T-helper 1 cell treated with Interleukin-12 subunit alpha and Interleukin-12 subunit beta and Interleukin-4 antibody, amounts not matched to agents 30 ng/mL and 1 ng/mL, for 36 hours (primary cell): Measurements from ENCODE around the gene EML4. TPM values are rescaled to one million over a fixed set of nuclear protein-coding genes. Genes with fewer than 3 reads are reported as not detected.

Experiments
- intact Hi-C: fragments of 100-400 bp; cut with micrococcal nuclease; formaldehyde crosslinking; loops from one replicate; pipeline ENCODE4 v1.15.1; 2024
- total RNA-seq: library from RNA; stranded (reverse); gene quantifications from 2 replicates; pipeline ENCODE4 v1.2.3, GENCODE V29; 2022

The EML4 gene
- total RNA-seq, 1 donor from 2014 or later = 108 TPM

GRCh38 chr2:42137125-42137841, 31.9 kb upstream of the EML4 start:
- intact Hi-C loops = no loop called here

DNA sequence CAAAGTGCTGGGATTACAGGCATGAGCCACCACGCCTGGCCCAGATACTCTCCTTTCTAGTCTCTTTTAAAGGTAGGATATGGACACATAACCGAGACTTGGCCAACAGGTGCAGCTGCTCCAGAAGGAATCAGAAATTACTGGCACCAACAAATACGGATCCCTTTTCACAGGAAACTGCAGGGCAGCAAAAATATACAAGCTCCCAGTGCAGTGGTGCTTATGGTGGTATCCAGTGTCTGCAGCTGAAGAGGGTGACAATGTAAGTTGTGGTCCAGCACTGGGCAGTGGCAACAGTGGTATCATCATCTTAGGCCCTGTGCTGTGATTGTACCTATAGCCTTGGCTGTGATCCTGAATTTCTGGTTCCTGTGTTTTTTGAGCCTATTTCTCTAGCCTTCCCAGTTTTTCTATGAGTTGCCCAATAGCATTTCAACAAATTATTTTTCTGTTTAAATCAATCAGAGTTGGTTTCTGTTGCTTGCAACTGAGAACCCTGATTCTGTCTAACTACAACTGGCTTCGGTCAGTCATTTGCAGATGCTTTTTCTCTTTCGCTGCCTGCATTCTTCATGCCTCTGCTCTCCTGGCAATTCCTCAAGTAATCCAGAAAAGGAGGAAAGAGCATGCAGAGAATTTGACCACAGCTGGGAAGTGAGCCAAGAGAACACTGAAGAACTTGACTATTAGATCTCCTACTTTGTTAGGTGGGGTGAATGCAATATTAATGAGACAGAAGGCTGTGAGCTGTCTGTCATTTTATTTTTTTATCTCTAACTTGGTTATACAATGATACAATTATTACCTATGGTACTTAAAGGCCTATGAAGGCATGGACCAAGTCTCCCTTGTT, 30.8 kb upstream of the EML4 start:
- intact Hi-C loops = no loop called here

DNA sequence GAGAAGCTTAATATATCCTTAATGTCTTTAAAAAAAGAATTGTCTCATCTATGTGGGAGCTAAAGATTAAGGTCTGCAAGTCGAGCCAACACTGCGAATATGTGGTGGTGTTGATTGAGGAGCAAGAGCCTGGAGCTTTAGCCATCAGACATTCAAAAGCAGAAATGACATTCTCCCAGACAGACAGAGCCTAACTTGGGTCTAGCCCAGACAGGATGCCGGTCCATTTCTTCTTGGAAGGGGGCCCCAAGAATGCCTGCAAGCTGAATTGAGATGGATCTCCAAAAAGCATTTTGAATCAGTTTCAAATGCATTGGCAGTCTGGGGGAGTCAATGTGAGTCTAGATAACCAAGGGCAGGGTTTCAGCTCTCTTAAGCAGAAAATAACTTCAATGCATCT, 30.1 kb upstream of the EML4 start:
- intact Hi-C loops = no loop called here

DNA sequence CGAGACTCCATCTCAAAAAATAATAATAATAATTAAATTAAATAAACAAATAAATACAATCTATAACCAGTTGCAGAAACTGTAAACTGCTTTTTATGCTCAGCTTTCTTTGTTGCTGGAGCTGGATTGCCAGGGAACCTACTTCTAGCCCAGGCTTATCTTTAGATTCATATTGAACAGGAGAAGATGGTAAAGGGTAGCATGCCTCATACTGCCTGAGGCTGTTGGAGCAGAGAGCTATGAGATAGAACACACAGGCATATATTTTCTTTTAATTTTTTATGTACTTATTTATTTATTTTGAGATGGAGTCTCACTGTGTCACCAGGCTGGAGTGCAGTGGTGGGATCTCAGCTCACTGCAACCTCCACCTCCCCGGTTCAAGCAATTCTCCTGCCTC, 28.7 kb upstream of the EML4 start:
- intact Hi-C loops = no loop called here

DNA sequence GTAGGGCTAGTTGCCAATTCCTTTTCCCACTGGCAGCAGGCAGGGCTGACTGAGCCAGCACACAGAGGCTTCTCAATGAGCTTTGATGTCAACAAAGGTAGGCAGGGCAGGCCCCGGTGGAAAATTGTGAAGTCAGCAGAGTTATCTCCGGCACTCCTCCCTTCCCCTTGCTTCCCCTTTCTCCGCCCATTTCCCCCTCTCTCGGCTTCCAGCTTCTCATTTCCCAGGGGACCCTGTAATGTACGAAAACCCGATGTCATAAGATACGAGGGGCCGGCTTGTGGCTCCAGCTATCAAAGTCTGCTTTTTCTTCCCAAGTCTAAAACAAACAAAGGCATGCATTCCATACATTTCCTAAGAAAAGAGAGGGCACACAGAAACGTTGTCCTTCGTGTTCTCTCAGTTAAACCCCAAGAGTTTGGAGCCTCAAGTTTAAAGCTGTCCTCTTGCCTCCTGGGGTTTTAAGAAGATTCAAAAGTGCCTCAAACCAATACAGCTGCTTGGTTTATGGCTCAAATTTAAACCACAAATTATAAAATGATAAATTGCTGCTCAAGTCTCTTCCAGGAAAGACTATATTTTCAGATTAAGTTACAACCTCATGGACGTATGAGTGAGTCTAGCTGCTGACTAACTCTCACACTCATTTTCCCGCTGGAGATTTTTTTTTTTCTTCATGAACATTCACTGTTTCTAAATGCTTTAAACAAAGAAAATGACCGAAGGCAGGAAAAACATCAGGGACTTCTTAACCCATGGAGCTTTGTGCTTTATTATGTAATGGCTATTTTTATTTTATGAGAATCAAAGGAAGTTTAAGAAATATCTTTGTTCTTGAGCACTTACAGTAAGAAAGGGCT, 27.2 kb upstream of the EML4 start:
- intact Hi-C loops = no loop called here

- intact Hi-C loops = no loop called here
Measured at GRCh38 chr2:42142547-42143184, 26.5 kb upstream of the EML4 start.

- intact Hi-C loops = no loop called here
Measured at GRCh38 chr2:42147641-42148274, 21.4 kb upstream of the EML4 start.

- intact Hi-C loops = no loop called here
Measured at GRCh38 chr2:42150159-42150558, 19.0 kb upstream of the EML4 start.

GRCh38 chr2:42153944-42154581, 15.1 kb upstream of the EML4 start:
- intact Hi-C loops = no loop called here

GRCh38 chr2:42156721-42157120, 12.4 kb upstream of the EML4 start:
- intact Hi-C loops = no loop called here

DNA sequence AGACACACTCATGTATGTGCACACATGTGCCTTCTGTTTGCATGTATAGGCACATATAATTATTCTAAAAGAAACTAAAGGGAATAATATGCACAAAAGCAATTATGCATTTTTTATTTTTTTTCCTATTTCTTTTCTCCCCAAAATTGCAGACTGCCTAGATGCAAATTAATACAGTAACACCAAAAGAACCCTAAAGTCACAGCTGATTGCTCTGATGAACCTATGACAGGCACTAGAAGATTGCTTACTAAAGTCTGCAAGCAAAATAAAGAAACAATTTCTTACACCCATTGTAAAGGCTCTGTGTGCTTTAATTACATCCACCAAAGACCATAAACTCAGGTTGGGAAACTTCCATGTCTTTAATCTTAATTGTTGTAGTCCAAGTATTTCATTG, 7.7 kb upstream of the EML4 start:
- intact Hi-C loops = no loop called here

GRCh38 chr2:42163444-42164045, 5.6 kb upstream of the EML4 start:
- intact Hi-C loops = no loop called here

GRCh38 chr2:42164046-42164445, 5.1 kb upstream of the EML4 start:
- intact Hi-C loops = no loop called here

DNA sequence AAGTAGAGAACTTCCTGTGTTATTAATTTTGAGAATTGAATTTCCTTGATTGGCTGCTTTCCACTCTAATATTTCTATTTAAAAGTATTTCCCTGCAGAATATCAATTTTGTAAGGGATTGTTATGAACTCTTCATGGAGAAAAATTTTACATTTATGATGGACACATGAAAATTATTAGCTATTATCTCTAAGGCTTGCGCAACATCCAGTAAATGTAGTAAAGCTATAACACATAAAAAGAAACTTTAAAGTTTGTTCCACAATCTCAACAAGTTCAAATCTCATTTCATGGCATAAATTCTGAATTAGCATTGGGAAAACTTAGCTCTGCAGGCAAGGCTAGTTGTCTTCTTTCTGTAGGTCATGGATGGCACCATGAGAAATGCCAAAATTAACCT, 4.2 kb upstream of the EML4 start:
- intact Hi-C loops = no loop called here

GRCh38 chr2:42167458-42167857, 1.7 kb upstream of the EML4 start:
- intact Hi-C loops = no loop called here

- intact Hi-C loops = loop anchor here (1.0 kb wide), 7 partner anchors 35 to 642 kb away; partner anchors contain the start of gene COX7A2L
Measured at GRCh38 chr2:42168459-42169099, 574 bp upstream of the EML4 start.

GRCh38 chr2:42169874-42170521, 845 bp downstream of the EML4 start:
- intact Hi-C loops = loop anchor here (1.0 to 10.0 kb wide), 8 partner anchors 37 to 640 kb away; partner anchors contain the start of genes COX7A2L and KCNG3

DNA sequence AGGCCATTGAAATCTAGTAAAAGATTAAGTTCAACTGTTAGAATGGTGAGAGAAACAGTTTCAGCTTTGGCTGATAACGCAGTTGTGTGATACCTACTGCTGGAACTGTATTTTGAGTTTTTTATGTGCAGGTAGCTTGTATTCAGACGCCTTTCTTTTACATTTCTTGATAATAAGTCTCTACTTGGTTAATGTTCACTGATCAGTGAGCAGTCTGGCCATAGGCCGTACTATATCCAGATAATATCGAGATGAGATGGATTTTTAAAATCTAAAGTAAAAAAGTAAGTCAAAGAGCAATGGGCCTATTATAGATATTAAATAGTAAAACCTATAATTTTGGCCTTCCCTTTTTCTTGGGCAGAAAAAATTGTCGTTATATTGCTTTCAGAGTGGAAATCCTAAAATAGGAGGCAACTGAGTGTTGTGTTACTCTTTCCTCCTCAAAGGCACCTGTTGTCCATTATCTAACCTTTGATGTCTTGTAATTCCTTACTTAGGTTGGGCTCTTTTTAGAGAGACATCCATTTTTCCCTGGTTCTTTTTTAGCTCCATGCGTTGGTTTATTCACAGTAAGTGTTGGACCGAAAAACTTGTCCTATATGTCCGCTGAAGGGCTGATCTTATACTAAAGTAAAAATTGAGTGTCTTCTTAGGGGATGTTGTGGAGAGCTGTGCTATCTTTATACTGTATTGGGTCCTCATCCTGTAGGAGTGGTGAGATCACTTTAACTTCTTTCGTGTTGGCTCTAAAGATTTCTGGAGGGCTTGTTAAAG, 1.7 kb downstream of the EML4 start:
- intact Hi-C loops = loop anchor here (1.0 to 10.0 kb wide), 3 partner anchors 9 to 324 kb away; partner anchors contain the start of gene KCNG3
